Prostate gland (tissue), 2 donors: ENCODE measurements around the gene KCNJ14.

ENCODE experiments used
- POLR2A ChIP-seq: fragments of 450-650 bp; IDR thresholded peaks from one replicate; pipeline ENCODE4 v1.6.1; 2016; ENCODE audit warnings: antibody characterized with exemption, mild to moderate bottlenecking
- TF ChIP-seq, protein P1 (sequence below), 4 experiments: fragments of 200-600 bp in 2 of 4; fragments of 450-650 bp in 2 of 4; sonication (generic) in 2 of 4; IDR thresholded peaks; 1 replicate in 3 of 4; 2 replicates in 1 of 4; pipeline ENCODE4 v1.5.1; 2016 to 2019; ENCODE audit warnings: antibody characterized with exemption in 4 of 4, mild to moderate bottlenecking in 2 of 4, moderate library complexity in 2 of 4

- no peak for TF ChIP-seq POLR2A
- TF ChIP-seq, protein P1, sequence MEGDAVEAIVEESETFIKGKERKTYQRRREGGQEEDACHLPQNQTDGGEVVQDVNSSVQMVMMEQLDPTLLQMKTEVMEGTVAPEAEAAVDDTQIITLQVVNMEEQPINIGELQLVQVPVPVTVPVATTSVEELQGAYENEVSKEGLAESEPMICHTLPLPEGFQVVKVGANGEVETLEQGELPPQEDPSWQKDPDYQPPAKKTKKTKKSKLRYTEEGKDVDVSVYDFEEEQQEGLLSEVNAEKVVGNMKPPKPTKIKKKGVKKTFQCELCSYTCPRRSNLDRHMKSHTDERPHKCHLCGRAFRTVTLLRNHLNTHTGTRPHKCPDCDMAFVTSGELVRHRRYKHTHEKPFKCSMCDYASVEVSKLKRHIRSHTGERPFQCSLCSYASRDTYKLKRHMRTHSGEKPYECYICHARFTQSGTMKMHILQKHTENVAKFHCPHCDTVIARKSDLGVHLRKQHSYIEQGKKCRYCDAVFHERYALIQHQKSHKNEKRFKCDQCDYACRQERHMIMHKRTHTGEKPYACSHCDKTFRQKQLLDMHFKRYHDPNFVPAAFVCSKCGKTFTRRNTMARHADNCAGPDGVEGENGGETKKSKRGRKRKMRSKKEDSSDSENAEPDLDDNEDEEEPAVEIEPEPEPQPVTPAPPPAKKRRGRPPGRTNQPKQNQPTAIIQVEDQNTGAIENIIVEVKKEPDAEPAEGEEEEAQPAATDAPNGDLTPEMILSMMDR (IDR thresholded peaks at IDR 0.05), result no peak
Observed at GRCh38 chr19:48479686-48480085, 24.3 kb downstream of the KCNJ14 start.
